ENCODE results near the gene TSPAN17.

TSPAN17 gene

DNA sequence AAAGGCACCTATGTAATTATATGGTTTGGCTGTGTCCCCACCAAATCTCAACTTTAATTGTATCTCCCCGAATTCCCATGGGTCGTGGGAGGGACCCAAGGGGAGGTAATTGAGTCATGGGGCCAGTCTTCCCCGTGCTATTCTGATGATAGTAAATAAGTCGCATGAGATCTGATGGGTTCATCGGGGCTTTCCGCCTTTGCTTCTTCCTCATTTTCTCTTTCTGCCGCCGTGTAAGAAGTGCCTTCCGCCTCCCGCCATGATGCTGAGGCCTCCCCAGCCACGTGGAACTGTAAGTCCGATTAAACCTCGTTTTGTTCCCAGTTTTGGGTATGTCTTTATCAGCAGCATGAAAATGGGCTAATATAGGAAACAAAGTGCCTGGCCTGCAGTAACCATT lies 56.6 kb downstream of the TSPAN17 start:
- Histone ChIP-seq H3K4me3 (ENCODE audit: low read length) (no peak overlapping the region), H3K27me3 (replicated peaks; ENCODE audit: control insufficient read depth, insufficient read depth, low read length) (peaks cover 83% of the 10 kb centered on the region), H3K4me1 (ENCODE audit: control insufficient read depth, insufficient read depth, low read length) (no peaks in the 10 kb centered on the region)

DNA sequence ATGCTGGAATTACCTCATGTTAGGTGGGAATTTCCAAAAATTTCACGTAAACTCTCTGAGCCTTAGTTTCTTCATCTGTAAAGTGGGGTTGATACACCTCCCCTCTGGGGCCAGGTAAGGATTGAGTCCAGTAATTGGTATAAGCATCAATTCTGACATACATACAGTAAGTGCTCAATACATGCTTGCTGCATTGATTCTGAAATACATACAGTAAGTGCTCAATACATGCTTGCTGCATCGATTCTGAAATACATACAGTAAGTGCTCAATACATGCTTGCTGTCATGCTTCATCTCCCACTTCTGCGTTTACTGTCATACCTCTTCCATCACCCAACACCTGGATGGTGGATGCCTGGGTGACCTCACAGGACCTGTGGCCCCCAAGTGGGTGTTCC lies 57.1 kb downstream of the TSPAN17 start:
- Histone ChIP-seq H3K36me3 (ENCODE audit: control insufficient read depth, insufficient read depth, low read length, severe bottlenecking) (no peaks in the 10 kb centered on the region), H3K4me3 (ENCODE audit: low read length) (no peak overlapping the region), H3K9me3 (ENCODE audit: control insufficient read depth, low read length) (peaks cover 3% of the 10 kb centered on the region), H3K4me1 (ENCODE audit: control insufficient read depth, insufficient read depth, low read length) (no peaks in the 10 kb centered on the region), H3K9ac (ENCODE audit: low read length) (no peak overlapping the region), H3K27me3 (replicated peaks; ENCODE audit: control insufficient read depth, insufficient read depth, low read length) (peaks cover 80% of the 10 kb centered on the region)
- no peak for DNase-seq (ENCODE audit: low read depth)

More for the DNA sequence above, 56.6 kb downstream of the TSPAN17 start:
- no peaks in the 10 kb centered on the region for H3K36me3 ChIP-seq (ENCODE audit: control insufficient read depth, insufficient read depth, low read length, severe bottlenecking)
- no peak overlapping the region for H3K9ac ChIP-seq (ENCODE audit: low read length)
- H3K9me3 ChIP-seq (ENCODE audit: control insufficient read depth, low read length): peaks cover 3% of the 10 kb centered on the region
- DNase-seq (ENCODE audit: low read depth): no peak

DNA sequence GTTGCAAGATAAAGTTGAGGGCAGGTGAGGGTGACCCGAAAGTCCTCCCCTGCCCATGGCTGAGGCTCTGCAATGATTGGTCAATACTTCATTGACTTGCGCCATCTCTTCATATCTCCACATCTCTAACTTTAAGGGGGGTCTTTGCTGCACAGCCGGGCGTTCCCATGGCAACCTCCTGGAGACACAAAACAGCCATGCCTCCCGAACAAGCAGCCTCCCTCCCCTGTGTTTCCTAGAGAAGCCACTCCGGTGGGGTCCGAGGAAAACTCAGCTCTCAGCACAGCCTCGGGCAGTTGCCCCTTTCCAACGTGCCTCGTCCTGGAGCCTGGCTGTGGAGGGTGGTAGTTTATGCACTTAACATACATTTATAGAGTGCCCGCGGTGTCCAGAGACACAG lies 57.5 kb downstream of the TSPAN17 start:
- no peaks in the 10 kb centered on the region for H3K36me3 ChIP-seq (ENCODE audit: control insufficient read depth, insufficient read depth, low read length, severe bottlenecking)
- H3K27me3 ChIP-seq (replicated peaks; ENCODE audit: control insufficient read depth, insufficient read depth, low read length): peaks cover 81% of the 10 kb centered on the region
- no peaks in the 10 kb centered on the region for H3K4me1 ChIP-seq (ENCODE audit: control insufficient read depth, insufficient read depth, low read length)
- no peak overlapping the region for H3K9ac ChIP-seq (ENCODE audit: low read length)
- H3K4me3 ChIP-seq (ENCODE audit: low read length): no peak overlapping the region
- peaks cover 3% of the 10 kb centered on the region for H3K9me3 ChIP-seq (ENCODE audit: control insufficient read depth, low read length)
- DNase-seq (ENCODE audit: low read depth): no peak

Measured in adipocyte (in vitro differentiated cells).